NCI-H2171 (cell line): ENCODE data around the gene GAGE12J.
"Not testable (repeated sequence)": the region's sequence is repeated elsewhere in the genome, so short reads cannot be mapped to it uniquely, and the experiment has no call there.

Experiments used
- DNase-seq: peaks from one replicate; lab custom pipeline; 2025; lab: John Stamatoyannopoulos, UW

The GAGE12J gene

DNA sequence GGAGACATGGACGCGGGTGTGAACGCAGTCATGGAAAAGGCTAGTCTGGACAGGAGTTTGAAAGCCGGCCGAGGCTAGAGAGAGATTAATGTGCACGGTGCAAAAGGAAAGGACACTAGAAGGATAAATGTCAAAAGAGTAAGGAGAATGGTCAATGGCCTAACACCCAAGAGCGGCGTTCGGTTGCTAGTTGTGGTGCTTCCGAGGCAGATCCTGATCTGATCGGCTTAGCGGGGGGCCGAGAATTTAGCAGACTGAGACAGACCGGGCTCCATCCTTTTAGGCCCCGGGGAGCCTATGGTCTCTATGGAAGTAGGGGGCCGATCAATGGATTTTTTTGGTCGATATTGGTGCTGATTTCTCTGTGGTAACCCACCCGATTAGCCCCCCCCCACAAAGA lies 11.5 kb upstream of the GAGE12J start:
- no peak for DNase-seq

DNA sequence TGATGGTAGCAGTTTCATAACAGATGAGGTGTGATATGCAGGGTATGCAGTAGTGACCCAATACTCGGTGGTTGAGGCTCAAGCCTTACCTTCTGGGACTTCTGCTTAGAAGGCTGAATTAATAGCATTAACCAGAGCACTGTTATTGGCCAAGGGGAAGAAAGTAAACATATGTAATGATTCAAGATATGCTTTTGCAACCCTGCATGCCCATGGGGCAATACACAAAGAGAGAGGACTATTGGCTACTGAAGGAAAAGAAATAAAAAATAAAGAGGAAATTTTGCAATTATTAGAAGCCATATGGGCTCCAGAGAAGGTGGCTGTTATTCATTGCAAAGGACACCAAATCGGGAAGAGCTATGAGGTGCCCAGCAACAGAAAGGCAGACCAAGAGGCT lies 9.7 kb upstream of the GAGE12J start:
- DNase-seq, result no peak

DNA sequence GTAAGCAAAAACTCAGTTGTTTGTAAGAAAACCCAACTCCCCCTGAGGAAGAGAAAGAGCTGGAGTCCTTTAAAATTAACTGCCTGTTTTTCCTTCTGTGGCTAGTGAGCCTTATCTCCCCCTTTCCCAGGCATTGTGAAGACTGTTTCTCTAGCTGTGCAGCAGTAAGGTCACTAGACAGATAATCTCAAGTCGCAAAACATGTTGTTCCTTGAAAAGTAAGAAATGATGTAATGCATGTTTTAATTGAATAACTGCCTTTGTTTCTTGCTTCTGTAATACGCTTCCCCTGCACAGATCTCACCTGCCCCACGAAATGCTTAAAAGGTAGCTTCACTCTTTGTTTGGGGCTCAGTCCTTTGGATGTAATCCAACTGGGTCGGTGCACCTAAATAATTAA lies 5.8 kb upstream of the GAGE12J start:
- DNase-seq, result no peak

DNA sequence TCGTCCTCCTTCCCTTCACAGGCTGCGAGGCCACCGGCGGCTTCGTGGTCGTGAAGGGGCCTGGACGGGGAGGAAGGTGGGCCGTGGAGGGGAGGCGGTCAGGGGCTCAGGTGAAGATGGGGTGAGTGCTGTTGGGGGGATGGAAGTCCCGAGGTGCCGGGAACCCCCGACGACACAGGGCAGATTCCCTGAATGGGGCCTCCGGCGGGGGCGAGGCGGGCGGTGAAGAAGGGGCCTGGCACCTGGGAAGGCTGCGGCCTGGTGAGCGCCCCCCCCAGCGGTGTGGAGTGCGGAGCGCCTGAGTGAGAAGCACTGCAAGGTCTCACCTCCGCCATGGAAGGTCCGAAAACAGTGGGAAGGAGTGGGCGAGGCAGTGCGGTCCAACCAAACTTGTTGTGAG lies 429 bp downstream of the GAGE12J start:
- not testable (repeated sequence) for DNase-seq

DNA sequence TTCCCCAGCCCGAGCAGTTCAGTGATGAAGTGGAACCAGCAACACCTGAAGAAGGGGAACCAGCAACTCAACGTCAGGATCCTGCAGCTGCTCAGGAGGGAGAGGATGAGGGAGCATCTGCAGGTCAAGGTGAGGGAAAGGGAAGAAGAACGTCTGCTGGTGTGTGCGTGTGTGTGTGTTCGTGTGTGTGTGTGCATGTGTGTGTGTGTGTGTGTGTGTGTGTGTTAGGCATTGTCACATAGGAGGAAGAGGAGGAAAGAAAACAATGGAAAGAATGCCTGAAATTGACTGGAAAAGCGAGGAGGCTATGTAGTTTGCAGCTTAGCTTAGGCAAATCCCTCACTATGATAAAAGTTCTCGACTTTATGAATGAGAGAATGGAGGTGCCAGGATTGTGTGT lies 1.9 kb downstream of the GAGE12J start:
- DNase-seq, result not testable (repeated sequence)

DNA sequence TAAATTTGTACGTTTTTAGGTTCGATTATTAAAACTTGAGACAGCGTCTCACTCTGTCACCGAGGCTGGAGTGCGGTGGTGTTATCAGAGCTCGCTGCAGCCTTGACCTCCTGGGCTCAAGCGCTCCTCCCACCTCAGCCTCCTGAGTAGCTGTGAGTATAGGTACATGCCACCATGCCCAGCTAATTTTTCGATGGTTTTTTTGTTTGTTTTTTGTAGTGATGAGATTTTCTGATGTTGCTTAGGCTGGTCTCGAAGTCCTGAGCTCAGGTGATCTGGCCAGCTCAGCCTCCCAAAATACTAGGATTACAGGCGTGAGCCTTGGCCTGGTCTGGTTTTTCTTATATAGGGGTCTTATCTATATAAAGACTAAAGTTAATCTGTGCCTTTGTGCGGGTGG lies 8.6 kb downstream of the GAGE12J start:
- DNase-seq, result not testable (repeated sequence)

DNA sequence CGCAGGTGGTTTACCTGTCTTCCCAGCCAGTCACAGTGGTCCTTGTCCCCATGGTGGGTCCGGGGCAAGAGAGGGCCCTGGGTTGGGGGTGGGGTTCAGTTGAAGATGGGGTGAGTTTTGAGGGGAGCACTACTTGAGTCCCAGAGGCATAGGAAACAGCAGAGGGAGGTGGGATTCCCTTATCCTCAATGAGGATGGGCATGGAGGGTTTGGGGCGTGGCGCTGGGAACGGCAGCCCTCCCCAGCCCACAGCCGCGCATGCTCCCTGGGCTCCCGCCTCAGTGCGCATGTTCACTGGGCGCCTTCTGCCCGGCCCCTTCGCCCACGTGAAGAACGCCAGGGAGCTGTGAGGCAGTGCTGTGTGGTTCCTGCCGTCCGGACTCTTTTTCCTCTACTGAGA lies 9.4 kb downstream of the GAGE12J start, which contains the start of gene GAGE13:
TSS of gene GAGE13 (plus strand) at position 301 of the 400 bp plus-strand sequence. CDS start 1,156 bp downstream, outside the sequence.
- not testable (repeated sequence) for DNase-seq

DNA sequence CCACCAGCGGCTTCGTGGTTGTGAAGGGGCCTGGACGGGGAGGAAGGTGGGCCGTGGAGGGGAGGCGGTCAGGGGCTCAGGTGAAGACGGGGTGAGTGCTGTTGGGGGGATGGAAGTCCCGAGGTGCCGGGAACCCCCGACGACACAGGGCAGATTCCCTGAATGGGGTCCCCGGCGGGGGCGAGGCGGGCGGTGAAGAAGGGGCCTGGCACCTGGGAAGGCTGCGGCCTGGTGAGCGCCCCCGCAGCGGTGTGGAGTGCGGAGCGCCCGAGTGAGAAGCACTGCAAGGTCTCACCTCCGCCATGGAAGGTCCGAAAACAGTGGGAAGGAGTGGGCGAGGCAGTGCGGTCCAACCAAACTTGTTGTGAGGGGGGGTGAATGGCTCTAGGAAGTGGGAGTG lies 10.0 kb downstream of the GAGE12J start:
- not testable (repeated sequence) for DNase-seq

DNA sequence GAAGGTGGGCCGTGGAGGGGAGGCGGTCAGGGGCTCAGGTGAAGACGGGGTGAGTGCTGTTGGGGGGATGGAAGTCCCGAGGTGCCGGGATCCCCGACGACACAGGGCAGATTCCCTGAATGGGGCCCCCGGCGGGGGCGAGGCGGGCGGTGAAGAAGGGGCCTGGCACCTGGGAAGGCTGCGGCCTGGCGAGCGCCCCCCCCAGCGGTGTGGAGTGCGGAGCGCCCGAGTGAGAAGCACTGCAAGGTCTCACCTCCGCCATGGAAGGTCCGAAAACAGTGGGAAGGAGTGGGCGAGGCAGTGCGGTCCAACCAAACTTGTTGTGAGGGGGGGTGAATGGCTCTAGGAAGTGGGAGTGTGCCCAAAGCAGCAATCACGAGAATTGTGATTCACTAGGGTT lies 19.6 kb downstream of the GAGE12J start:
- not testable (repeated sequence) for DNase-seq

DNA sequence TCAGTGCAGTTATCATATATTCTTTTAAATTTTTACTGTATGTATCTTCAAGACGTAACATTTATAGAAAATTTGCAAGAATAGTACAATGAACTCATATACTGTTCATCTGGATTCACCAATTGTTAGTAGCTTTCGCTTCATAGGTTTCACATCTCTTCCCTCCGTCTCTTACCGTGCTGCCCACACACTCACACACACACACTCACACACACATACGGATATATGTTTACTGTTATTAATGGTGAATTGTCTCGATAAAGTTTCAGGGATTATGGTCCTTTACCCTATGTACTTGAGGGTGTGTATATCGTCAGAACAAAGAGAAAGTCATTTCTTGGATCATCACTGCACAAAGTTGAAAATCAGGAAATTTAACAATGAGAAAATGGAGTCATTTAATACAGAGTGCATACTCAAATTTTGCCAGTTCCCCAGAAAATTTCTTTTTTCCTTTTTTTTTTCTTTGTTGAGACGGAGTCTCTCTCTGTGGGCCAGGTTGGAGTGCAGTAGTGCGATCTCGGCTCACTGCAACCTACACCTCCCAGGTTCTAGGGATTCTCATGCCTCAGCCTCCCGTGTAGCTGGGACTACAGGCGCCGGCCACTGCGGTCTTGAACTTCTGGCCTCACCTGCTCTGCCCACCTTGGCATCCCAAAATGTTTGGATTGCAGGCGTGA lies 22.8 kb downstream of the GAGE12J start:
- DNase-seq, result not testable (repeated sequence)

DNA sequence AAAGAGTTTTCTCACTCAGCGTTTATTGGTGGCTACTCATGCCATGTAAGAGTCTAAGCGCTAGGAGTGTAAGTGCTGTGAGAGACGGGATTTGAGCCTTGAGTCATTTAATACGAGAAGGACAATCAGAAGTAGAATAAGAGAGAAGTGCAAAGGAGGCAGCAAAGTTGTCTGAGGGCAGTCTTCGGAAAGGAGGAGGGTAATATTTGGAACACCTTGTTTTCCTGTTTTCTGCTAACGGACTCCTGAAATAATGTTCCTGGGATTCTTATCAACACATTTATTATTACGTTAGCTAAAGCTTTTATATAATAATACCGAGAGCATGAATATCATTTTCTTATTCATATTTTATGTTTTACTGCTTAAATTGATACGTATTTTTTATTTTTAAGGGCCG lies 23.6 kb downstream of the GAGE12J start:
- DNase-seq, result not testable (repeated sequence)

DNA sequence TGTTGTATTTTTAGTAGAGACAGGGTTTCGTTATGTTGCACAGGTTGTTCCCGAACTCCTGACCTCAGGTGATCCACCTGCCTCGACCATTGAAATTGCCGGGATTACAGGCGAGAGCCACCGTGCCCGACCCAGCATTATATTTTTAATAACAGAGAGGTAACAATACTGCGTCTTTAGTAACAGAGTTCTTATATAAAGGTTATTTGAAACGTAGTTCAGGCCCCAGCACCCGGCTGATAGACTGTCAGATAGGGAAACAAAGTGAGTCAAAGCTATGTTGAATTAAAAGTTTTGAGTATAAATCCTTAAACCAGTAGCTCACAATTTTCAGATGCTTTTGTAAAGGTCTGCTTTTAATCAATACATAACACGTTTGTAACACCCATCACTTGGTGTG lies 24.3 kb downstream of the GAGE12J start:
- DNase-seq, result not testable (repeated sequence)
